MM.1S (cell line): ENCODE results near the gene PPL.

Experiments
- CTCF ChIP-seq: fragments of 300-600 bp; sonication (generic); IDR thresholded peaks from 2 replicates; pipeline ENCODE4 v1.5.1; 2016; ENCODE audit warnings: antibody characterized with exemption, low read length, mixed read lengths
- EZH2 ChIP-seq: fragments of 300-600 bp; sonication (generic); optimal IDR thresholded peaks from 2 replicates; pipeline ENCODE3; 2017; ENCODE audit warnings: low read depth, mild to moderate bottlenecking, antibody characterized with exemption, low read length, mixed read lengths
- EZH2phosphoT487 ChIP-seq: fragments of 300-600 bp; sonication (generic); IDR thresholded peaks from 2 replicates; pipeline ENCODE4 v1.6.1; 2018; ENCODE audit warnings: antibody characterized with exemption, low read length

- TF ChIP-seq CTCF, result no peak
- no peak for TF ChIP-seq EZH2phosphoT487
- TF ChIP-seq EZH2, result no peak
These were observed 37.5 kb downstream of the PPL start for GRCh38 chr16:4899474-4899846.
